Ishikawa (cell line): Measurements from ENCODE around the gene TMEM134.

Source experiments
- CEBPB ChIP-seq: IDR thresholded peaks from 2 replicates; pipeline ENCODE4 v1.6.1; 2012
- CREB1 ChIP-seq: IDR thresholded peaks from 2 replicates; pipeline ENCODE4 v1.6.1; 2012; ENCODE audit warnings: low read depth
- EGR1 ChIP-seq: IDR thresholded peaks from 2 replicates; pipeline ENCODE4 v1.6.1; 2012
- EP300 ChIP-seq: IDR thresholded peaks from 2 replicates; pipeline ENCODE4 v1.6.1; 2012; ENCODE audit warnings: borderline replicate concordance
- FOXM1 ChIP-seq: IDR thresholded peaks from 2 replicates; pipeline ENCODE4 v1.6.1; 2012; ENCODE audit warnings: low read depth, borderline replicate concordance
- NFIC ChIP-seq: IDR thresholded peaks from 2 replicates; pipeline ENCODE4 v1.6.1; 2012
- RAD21 ChIP-seq: IDR thresholded peaks from 2 replicates; pipeline ENCODE4 v1.6.1; 2012; ENCODE audit warnings: low read depth
- TAF1 ChIP-seq: IDR thresholded peaks from 2 replicates; pipeline ENCODE4 v1.6.1; 2012; ENCODE audit warnings: low read depth, mild to moderate bottlenecking
- TCF12 ChIP-seq: IDR thresholded peaks from 2 replicates; pipeline ENCODE4 v1.6.1; 2012; ENCODE audit warnings: low read depth
- TEAD4 ChIP-seq: IDR thresholded peaks from 2 replicates; pipeline ENCODE4 v1.6.1; 2012
- YY1 ChIP-seq: IDR thresholded peaks from 2 replicates; pipeline ENCODE4 v1.6.1; 2012; ENCODE audit warnings: low read depth
- ZBTB7A ChIP-seq: IDR thresholded peaks from 2 replicates; pipeline ENCODE4 v1.6.1; 2012; ENCODE audit warnings: low read depth
- TF ChIP-seq, protein P1 (sequence below): IDR thresholded peaks from 2 replicates; pipeline ENCODE4 v1.6.1; 2012
- TF ChIP-seq, protein P2 (sequence below): IDR thresholded peaks from 2 replicates; pipeline ENCODE4 v1.6.1; 2012
- TF ChIP-seq, protein P3 (sequence below): IDR thresholded peaks from 2 replicates; pipeline ENCODE4 v1.6.1; 2012; ENCODE audit warnings: low read depth, mild to moderate bottlenecking

TMEM134 gene

DNA sequence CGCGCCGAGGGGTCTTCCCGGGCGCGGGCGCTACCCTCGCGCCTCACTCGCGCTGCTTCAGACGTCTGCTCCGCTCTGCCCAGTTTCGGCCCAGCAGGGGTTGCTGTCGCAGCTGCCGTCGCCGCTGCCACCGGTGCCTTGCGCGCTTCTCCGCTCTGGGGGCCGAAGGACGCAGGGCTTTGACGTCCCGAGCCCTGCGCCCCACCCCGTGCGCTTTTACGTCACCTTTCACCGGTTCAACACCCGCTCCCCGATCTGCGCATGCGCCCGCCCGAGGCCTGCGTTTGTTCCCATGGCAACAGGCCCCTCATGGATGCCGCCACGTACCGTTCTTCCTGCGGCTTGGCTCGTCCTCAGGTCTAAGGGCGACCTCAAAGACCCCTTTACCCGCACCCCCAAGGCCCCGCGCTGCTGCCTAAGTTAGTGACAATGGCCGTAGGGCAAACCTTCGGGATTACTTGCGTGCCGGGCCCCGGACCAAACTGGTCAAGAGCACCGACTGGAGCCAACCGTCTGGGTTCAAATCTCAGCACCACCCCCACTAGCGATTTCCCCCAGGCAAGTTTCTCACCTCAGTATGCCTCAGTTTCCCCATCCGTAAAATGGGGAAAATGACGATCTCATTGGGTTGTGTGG, 39.6 kb upstream of the TMEM134 start:
- TF ChIP-seq, protein P1, sequence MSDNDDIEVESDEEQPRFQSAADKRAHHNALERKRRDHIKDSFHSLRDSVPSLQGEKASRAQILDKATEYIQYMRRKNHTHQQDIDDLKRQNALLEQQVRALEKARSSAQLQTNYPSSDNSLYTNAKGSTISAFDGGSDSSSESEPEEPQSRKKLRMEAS = no peak; the same call in 1 of the 2 replicates
- TF ChIP-seq TEAD4 (no peak), FOXM1 (peak; percentile 46; the same call in 1 of the 2 replicates), RAD21 (no peak), TCF12 (no peak), CREB1 (peak; percentile 89), EP300 (no peak), EGR1 (no peak), ZBTB7A (peak; percentile 94), NFIC (no peak), TAF1 (no peak), YY1 (peak; percentile 74), CEBPB (no peak)
- TF ChIP-seq, protein P2, sequence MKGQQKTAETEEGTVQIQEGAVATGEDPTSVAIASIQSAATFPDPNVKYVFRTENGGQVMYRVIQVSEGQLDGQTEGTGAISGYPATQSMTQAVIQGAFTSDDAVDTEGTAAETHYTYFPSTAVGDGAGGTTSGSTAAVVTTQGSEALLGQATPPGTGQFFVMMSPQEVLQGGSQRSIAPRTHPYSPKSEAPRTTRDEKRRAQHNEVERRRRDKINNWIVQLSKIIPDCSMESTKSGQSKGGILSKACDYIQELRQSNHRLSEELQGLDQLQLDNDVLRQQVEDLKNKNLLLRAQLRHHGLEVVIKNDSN = no peak
- TF ChIP-seq, protein P3, sequence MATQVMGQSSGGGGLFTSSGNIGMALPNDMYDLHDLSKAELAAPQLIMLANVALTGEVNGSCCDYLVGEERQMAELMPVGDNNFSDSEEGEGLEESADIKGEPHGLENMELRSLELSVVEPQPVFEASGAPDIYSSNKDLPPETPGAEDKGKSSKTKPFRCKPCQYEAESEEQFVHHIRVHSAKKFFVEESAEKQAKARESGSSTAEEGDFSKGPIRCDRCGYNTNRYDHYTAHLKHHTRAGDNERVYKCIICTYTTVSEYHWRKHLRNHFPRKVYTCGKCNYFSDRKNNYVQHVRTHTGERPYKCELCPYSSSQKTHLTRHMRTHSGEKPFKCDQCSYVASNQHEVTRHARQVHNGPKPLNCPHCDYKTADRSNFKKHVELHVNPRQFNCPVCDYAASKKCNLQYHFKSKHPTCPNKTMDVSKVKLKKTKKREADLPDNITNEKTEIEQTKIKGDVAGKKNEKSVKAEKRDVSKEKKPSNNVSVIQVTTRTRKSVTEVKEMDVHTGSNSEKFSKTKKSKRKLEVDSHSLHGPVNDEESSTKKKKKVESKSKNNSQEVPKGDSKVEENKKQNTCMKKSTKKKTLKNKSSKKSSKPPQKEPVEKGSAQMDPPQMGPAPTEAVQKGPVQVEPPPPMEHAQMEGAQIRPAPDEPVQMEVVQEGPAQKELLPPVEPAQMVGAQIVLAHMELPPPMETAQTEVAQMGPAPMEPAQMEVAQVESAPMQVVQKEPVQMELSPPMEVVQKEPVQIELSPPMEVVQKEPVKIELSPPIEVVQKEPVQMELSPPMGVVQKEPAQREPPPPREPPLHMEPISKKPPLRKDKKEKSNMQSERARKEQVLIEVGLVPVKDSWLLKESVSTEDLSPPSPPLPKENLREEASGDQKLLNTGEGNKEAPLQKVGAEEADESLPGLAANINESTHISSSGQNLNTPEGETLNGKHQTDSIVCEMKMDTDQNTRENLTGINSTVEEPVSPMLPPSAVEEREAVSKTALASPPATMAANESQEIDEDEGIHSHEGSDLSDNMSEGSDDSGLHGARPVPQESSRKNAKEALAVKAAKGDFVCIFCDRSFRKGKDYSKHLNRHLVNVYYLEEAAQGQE = no peak

DNA sequence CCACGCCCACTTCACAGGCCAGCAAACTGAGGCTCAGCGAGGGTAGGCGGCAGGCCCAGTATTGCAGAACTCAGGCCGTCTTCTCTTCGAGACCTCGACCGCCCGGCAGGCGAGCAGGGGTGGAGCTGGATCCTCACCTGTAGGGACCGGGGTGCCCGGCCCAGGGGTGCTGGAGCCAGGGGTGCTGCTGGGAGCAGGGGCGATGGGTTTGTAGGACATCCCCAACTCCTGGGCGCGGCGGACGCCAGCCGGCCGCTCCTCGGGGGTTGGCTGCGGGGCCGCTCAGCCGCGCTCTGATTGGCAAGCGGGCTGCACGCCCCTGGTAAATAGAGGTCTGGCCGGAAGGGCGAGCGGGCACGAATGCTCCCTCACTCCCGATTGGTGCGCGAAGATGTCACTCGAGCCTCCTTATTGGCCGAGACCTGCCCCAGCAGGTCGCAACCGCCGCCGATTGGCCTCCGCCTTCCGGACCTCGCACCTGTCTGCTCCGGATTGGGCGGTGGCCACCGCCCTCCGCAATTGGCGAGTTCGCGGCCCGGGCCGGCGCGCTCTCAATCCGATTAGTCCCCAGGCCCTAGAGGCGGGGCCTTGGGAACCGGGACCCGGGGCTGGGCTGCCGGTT, 38.9 kb upstream of the TMEM134 start, which contains the start of gene CDK2AP2:
Gene CDK2AP2, minus strand, starts transcription at position 299 of the 622 bp plus-strand sequence. Its CDS starts 80 bp downstream, at position 219.
- no peak for TF ChIP-seq ZBTB7A
- TF ChIP-seq TAF1 = 0 out of 2 replicates have a peak, but pooled peaks have one; percentile 30
- TF ChIP-seq YY1 = no peak
- TF ChIP-seq, protein P2 = 0 out of 2 replicates have a peak, but pooled peaks have one; percentile 0
- TF ChIP-seq TCF12 = peak; percentile 21; the same call in 1 of the 2 replicates
- TF ChIP-seq EGR1 = no peak
- TF ChIP-seq, protein P3 = no peak
- TF ChIP-seq NFIC = no peak
- TF ChIP-seq TEAD4 = 0 out of 2 replicates have a peak, but pooled peaks have one; percentile 6
- TF ChIP-seq RAD21 = no peak
- TF ChIP-seq, protein P1 = peak; percentile 73
- no peak for TF ChIP-seq CREB1
- TF ChIP-seq EP300 = no peak
- peak; percentile 78 for TF ChIP-seq FOXM1
- no peak for TF ChIP-seq CEBPB

DNA sequence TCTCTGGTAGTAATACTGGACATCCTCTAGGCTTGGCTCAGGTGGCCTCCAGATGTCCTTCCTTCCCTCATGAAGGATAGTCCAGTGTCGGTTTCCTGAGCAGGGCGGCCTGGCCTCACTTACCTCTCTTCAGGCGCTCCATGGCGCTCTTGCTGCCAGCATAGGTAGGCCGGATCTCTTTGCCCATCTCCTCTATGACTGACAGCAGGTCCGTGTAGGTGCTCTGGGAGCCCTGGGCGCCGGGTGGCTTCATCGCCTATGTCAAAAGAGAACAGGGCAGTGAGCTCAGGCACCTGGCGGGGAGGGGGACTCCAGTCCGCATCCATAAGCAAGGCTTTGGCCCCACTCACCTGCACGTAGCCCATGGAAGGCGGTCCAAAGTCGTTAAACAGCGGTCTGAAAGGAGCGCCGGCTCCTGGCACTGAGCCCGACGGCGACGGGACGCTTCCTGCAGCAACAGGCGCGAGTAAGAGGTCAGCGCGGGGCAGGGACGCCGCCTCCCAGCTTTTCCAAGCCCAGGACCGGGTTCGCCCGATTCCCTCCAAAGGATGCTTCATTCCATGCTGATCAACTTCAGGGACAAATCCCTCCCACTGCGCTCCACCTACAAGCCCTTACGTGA, 38.3 kb upstream of the TMEM134 start:
- TF ChIP-seq NFIC = peak; percentile 58; the same call in 1 of the 2 replicates
- no peak for TF ChIP-seq TAF1

DNA sequence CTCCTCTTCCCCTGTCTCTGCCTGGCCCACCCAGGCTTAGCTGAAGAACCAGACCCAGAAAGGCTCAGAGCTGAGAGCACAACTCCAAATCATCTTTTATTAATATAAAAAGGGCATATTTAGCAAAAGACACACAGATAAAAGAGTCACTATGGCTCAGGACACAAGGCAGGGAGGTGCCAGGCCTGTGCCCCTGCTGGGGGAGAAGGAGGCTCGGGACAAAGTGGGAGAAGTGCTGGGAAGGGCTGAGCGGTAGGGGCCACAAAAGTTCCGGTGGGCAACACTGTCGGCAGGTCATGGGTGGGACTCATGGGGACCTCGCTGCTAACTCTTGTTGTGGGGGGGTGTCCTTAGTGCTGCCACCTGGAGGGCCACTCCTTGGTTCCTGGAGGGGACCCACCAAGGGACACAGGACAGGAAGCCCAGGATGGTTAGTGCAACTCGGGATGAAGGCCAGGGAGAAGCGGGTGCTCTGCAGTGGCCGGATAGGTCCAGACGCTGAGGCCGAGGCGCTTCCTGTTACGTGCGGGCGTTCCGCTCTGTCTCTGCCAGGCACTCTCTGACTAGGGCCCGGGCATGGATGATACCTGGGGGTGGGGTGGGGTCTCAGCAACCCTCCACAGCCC, 37.5 kb upstream of the TMEM134 start:
- TF ChIP-seq RAD21 (no peak), YY1 (no peak), CEBPB (no peak), ZBTB7A (no peak), TCF12 (no peak), CREB1 (no peak), FOXM1 (no peak), TAF1 (no peak), NFIC (no peak)
- TF ChIP-seq, protein P1 = no peak
- TF ChIP-seq, protein P3 = no peak
- TF ChIP-seq, protein P2 = no peak
